ENCODE data around the gene ALLC.

GRCh38 chr2:3635171-3635974 lies 22.6 kb upstream of the ALLC start:
- TF ChIP-seq CTCF (IDR thresholded peaks at IDR 0.05) (no peak), POLR2A (IDR thresholded peaks at IDR 0.05) (no peak), POLR2AphosphoS5 (IDR thresholded peaks at IDR 0.05) (no peak)
